Nucleus accumbens (tissue), 56 donors: ENCODE results near the gene TMEM33.

Experiments
- DNase-seq, 56 donors: peaks; one replicate each; lab custom pipeline; 2025; lab: John Stamatoyannopoulos, UW

Gene TMEM33

DNA sequence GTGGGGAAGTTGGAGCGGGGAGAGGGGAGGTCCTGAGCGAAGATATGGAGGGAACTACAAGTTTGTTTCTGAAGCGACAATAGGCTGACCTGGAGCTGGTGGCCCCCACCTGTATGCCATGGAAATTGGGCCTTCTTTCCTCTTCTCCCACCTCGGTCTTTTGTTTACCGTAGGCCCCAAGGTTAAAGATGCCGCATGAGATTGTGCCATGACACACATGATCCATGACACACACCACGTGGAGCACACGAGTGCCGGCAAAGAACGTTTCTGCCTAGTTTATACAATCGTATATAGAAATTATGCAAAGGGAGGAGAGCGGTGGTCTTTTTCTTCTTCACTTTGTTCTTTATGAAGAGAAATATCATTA lies 408 bp downstream of the TMEM33 start:
- no peak for DNase-seq

DNA sequence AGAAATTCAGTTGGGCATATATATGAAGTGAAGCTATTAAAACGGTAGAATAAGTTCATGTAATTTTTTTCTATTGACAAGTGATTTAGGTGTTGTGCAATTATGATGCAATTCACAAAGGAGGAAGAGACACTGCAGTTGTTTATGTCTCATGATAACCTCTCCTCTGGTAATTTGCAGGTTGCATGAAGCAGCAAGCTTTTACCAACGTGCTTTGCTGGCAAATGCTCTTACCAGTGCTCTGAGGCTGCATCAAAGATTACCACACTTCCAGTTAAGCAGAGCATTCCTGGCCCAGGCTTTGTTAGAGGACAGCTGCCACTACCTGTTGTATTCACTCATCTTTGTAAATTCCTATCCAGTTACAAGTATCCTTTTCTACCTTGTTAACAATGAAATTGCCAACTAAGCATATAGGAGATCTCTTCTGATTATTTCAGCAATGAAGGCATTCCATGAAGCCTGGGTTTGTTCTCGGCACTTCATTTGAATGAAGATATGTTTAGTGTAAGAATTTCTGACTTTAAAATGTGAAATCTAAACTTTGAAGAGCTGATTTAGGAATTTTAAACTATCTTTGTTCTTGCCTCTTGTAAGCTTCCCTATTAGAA lies 3.9 kb downstream of the TMEM33 start:
- no peak for DNase-seq

DNA sequence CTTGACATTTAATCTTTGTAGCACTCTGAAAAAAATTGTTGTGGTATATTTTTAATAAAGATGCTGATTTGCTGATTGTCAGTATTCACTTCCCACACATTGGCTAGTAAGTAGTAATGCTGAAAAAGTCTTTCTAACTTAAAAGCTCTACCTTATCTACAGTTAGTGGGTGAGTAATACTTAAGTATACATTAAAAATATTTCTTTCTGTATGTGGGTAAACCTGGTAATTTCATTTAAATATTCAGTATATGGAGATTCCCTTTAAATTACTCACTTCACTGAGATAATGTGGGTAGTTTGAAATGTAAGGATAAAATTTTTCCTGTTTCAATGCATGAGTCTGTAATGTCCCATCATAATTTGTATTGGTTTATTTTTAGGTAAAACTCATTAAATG lies 5.6 kb downstream of the TMEM33 start:
- DNase-seq = no peak

DNA sequence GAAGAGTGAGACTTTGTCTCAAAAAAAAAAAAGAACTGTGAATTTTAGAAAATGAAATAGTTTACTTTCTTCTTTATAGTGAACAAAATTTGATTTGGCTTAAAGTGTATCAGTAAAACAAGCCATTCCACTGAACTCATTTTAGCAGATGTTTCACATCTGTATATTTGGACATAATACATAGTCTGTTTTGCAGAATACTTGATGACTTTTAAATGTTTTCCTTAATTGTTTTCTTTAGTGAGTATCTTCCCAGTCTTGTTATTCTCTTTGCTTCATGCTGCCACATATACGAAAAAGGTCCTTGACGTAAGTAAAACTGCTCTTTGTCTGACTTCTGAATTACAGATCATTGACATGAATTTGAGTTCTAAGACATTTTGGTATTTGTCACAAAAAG lies 8.3 kb downstream of the TMEM33 start:
- DNase-seq = no peak

DNA sequence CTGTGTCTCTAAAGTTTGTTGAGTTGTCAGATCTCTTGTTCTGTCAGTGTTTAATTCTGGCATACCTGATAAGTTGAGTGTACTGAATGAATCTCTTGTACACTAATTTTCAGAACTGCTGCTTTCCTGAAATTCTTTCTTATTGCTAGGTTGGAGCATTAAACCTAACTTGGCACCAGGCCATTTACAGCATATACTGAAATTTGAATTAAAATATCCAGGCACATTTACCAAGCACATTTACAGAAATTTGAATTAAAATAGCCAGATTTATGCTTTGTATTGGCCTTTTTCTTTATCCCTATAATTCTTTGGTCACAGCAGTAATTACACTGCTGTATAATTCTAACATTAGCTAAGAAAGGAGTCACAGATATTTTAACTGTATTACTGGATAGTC lies 8.9 kb downstream of the TMEM33 start:
- no peak for DNase-seq

DNA sequence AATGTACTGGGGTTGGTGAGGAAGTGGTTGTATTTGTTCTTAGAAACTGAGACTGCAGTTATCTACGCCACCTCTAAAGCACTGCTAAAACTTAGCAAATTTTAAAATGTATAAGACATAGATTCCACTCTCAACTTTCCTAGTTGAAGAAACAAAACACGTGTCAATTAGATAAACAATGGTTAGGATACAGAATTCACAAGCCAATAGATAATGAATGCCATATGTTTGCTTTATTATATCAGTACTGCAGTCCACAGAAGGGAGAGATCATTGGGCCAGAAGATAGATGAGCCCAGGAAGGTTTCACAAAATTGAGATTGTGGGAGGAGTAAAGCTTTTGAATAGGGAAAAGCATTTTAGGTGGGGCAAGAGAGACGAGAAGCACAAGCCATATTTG lies 14.3 kb downstream of the TMEM33 start:
- no peak for DNase-seq

DNA sequence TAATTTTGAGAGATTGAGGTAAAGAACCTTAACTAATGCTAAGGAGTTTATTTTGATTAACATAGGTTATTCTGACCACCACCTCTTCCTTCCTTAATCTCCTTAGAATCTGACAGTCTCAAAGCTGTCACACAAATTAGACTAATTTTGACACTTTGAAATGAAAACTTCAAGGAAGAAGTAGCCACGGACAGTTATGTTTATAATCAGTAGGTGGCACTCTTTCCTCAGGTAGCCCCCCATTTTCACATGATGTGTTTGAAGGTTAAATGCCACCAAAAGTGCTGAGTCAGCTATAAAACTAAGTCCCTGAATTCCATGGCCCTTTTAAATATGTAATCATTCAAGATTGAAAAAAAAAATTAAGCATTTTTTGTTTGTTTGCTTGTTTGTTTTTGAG lies 22.4 kb downstream of the TMEM33 start:
- no peak for DNase-seq

DNA sequence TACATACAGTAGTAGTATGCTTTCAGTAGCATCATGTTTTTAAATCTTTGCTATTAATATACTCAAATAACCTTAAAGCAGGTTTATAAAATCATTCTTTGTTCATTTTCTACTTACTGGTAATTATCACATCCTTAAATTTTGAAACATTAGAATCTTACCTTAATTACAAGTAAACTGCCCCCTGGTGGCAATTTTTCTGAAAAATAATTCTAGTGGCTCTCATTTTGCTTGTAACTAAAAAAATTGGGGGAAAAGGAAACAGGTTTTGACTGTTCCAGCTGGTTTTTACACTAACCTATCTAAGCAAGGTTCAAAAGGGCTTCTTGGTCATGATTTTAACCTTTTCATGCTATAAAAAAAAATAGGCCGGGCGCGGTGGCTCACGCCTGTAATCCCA lies 27.9 kb downstream of the TMEM33 start:
- no peak for DNase-seq

DNA sequence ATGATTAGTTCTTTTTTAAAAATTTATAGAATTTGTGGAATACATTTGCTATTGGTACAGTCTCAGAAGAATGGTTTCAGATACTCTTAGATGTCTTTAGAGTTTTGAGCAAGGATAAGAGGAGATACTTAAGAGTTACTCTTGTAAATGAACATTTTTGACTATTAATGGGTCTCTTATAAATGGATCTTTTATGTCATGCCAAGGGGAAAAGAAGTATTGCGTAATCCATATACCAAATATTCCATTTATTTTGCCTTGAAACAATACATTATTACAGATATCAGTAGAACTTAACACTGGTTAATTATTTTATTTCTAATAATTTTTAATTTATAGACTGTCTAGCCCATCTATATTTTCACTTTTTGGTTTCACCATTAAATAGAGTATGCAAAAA lies 29.2 kb downstream of the TMEM33 start:
- DNase-seq = no peak

DNA sequence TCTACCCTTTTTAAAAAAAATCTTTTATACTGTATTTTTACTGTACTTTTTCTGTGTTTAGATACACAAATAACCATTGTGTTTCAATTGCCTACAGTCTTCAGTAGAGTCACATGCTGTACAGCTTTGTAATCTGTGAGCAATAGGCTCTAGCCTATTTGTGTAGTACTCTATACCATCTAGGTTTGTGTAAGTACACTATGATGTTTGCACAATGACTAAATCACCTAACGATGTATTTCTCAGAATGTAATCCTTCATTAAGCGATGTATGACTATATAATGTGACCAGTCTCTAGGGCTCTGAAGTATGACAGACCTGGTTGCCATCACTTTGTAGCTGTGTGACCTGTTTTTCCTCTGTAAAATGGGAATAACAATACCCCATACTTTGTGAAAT lies 32.2 kb downstream of the TMEM33 start:
- no peak for DNase-seq

DNA sequence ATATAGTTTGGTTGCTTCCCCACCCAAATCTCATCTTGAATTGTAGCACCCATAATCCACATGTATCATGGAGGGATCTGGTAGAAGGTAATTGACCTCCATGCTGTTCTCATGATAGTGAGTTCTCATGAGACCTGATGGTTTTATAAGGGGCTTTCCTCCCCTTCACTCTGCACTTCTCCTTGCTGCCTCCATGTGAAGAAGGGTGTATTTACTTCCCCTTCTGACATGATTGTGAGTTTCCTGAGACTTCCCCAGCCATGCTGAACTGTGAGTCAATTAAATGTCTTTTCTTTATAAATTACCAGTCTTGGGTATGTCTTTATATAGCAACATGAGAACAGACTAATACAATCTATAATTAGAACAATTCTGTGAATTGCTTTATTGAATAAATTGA lies 34.4 kb downstream of the TMEM33 start:
- DNase-seq = no peak

DNA sequence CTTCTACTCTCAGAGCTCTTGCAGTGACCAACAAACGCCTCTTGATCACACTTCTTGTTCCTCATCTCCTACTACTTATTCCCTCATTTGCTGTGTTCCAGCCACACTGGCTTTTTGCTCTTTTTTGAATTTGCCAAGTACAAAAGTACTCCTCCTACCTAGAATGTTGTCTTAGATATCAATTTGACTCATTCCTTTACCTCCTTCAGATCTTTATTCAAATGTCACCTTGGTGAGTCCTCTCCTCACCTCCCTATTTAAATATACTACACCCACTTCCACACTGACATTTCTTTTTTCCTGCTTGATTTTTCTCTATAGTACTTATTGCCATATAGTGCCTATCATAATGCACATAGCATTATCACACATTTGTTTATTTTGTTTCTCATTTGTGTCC lies 40.1 kb downstream of the TMEM33 start:
- peak in 1 of 56 donors; percentile 11 for DNase-seq

DNA sequence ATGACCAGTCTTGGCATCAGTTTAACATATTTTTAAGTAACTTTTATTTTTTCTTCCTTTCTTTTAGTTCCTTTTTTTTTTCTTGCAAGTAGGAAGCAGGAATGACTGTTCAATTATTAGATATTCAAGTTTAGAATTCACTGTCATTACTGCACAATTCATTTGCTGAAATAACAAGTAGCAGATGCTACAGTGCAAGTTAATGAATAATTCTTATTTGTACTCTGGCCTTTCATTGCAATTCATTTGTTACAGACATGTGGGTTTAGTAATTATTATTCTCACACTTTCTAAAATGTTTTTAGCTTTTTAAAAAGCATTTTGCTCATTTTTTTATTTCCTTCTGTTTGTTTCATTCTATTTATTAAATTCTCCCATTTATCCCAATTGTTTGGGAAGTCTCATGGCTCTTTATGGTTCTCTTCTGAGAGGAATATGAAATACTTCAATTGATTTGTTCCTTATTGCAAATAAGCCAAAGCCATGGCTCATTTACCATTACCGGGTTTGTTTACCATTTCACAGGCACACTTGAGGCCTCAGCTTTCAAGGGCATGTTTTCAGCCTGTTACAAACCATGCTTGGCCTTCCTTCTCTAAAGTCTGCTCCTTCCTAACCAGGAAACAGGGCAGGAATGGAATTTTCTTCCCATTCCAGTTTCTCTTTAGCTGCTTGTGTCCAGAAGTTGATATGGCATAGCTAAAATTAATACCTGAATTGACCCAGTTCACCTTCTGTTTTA lies 41.7 kb downstream of the TMEM33 start:
- no peak for DNase-seq

DNA sequence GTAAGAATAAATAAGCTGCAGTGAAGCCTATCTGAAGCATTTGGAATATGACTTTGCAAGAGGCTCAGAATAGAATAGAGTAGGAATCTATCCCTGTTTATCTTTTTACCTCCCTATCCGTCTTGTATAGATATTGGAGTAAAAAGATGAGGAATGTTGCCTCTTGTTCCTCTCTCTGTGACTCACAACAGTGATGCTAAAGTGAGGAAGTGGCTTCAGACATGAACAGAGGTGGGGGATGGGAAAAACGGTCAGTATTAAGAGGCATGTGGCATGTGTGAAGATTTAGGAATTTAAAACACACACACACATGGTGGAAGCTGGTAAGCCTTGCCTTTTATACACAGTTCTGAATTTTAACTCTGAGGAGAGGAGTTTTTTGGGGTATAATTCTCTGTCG lies 42.5 kb downstream of the TMEM33 start:
- DNase-seq = no peak

DNA sequence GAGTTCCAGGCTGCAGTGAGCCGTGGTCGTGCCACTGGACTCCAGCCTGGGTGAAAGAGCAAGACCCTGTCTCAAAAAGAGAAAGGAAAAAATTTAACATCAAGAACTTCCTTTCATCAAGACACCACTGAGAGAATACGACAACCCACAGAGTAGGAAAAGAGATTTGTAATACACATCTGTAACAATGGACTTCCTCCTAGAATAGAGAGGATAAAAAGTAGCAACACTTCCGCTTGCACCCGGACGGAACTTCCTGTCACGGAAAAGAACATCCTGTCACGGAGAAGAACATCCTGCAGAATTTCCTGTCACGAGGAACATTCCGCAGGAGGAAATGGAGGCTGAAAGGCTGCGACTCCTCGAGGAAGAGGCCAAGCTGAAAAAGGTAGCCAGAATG lies 46.2 kb downstream of the TMEM33 start, which contains the start of gene DCAF4L1:
Gene DCAF4L1 (plus strand): TSS at position 301 of the 400 bp plus-strand sequence. CDS start 37 bp downstream, at position 338.
- no peak for DNase-seq

DNA sequence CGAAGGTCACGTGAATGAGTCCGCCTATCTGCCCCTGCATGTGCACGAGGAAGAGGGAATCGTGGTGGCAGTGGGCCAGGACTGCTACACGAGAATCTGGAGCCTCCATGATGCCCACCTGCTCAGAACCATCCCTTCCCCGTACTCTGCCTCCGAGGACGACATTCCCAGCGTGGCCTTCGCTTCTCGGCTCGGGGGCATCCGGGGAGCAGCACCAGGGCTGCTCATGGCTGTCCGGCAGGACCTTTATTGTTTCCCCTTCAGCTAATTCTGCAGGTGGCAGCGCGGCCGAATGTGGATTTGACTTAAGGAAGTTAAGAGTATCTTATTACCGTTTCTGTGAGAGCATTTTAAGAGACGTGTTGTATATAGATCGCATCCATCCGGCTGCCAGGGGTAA lies 47.5 kb downstream of the TMEM33 start:
- DNase-seq = no peak

DNA sequence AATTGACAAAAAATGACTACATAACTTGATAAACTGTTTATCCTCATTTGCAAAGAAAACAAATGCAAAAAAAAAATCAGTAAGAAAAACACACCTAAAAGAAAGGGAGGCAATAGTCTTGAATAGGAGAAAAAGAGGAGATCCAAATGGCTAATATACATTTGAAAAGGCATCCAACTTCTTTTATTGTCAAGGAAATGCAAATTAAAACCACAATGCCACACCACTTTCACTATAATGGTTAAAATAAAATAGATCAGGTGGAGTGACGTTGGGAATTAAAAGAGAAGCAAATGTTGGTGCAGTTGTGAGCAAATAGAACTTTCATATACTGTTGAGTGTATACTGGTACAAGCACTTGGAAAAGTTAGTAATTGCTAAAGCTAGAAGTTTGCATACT lies 49.9 kb downstream of the TMEM33 start:
- no peak for DNase-seq

DNA sequence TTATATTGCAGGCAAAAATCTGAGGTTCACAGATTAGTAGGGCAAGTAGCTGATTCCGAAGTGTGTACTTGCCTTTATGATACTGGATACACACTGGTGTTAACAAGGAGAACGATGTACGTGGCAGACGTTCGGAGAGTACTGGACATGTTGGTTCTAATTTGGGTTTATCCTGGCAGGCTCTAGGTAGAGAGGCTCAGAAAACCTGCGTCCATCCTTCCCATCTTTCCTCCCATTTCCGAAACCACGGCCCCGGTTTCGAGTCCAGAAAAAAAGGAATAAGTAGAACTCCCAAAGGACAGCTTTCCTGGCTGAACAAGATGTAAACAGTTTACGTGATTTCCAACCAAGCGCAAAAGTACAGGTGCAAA lies 54.8 kb downstream of the TMEM33 start:
- DNase-seq = no peak

DNA sequence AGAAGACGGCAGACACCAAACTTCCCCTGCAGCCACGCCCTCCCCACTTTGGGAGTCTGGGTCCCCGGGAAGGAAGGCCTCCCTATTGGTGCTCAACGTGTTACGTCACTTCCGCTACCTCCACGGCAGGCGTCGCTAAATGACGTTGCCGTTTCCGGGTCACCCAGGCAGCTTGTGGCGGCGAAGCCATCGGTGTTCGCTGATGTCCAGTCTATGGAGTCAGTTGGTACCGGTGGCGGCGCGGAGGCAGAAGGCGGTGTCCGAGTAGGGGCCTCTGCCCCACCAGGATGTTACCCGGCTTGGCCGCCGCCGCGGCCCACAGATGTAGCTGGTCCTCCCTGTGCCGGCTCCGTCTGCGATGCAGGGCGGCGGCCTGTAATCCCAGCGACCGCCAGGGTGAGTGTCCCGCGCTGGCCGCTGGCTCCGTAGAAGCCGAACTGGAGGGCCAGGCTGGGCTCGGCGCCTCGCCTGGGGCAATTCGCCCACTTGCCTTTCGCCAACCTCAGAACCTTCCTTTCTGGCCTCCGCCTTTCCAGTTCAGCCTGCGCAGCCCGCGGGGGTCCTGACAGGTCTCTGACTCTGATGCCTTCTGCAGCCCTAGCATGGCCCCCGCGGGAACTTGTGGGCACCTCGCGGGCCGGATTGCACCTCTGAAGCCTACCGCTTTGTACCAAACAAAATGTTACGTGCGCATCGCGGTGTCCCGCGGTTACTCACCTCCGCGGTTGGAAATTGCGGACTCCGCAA lies 55.3 kb downstream of the TMEM33 start, which contains the start of gene SLC30A9:
Gene SLC30A9 (plus strand): TSS at position 166 of the 747 bp plus-strand sequence. CDS start 122 bp downstream, at position 288.
- DNase-seq = peak; percentile 75 to 98 (median 92)

DNA sequence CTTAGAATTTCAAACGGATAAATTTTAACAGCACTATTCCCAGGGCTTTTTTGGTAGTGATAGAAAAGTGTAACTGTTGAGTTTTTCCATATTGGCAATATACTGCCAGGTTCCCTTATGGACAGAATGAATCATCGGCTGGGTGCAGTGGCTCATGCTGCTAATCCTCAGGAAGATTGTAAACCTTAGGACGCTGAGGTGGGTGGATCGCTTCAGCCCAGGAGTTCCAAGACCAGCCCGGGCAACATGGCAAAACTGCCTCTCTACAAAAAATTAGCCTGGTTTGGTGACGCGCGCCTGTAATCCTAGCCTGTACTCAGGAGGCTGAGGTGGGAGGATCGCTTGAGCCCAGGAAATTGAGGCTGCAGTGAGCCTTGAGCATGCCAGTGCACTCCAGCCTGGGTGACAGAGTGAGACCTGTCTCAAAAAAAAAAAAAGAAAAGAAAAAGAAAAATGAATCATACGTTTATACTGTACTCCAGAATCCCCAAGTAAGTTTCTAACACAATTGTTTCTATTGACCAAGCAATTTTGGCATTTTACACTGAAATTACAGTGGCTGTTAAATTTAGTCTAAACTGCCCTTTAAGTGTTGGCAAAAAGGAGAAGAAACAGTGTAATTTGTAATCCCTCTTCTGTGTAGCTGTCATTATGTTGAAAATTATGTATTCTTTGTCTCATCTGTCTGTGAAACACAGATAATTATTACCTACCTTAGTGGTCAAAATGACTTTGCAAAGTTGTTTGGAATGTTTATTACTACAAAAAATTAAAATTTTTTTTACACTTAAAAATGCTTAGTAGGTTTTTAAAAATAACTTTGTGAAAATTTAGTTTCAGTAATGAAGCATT lies 56.9 kb downstream of the TMEM33 start:
- no peak for DNase-seq
